DLD1 (cell line): ENCODE results near the gene IL18R1.

Experiments
- in situ Hi-C: cut with HindIII; loops from 2 replicates; pipeline ENCODE4 v1.10.0; 2017; ENCODE audit warnings: low sequenced_read_pairs

The IL18R1 gene

DNA sequence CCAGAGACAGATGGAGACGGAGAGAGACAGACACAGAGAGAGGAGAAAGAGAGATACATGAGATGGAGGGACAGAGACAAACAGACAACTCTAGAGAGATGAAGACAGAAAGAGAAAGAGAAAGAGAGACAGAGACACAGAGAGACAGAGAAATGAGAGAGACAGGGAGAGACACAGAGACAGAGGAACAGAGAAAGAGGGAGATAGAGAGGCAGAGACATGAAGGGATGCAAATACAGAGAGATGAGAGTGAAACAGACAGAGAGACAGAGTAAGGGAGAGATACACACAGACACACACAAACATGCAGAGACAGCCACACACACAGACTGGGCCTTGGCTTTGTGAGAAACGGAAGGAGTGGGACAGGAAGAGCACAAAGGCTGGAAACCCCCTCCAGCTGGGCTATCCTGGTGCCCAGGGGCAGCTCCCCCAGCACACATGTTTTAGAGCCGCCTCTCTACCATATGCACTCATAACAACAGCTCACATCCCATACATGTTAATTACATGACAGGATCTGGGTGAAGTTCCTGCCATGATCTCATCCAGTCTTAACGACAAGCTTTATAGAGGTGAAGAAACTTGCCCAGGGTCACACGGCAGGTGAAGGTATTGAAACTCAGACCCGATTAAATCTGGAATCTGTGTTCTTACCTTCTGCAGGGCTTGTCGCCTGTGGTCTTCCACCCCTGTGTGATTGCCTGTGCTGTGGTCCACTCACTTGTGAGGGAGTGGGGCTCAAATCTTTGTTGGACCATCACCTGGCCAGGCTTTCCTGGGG, 32.4 kb downstream of the IL18R1 start:
- in situ Hi-C loops = no loop called here

- in situ Hi-C loops = no loop called here
Measured at GRCh38 chr2:102391565-102391964, 36.0 kb downstream of the IL18R1 start.

- in situ Hi-C loops = no loop called here
Measured at GRCh38 chr2:102392096-102392495, 36.5 kb downstream of the IL18R1 start.

GRCh38 chr2:102392942-102393341, 37.3 kb downstream of the IL18R1 start:
- in situ Hi-C loops = no loop called here

DNA sequence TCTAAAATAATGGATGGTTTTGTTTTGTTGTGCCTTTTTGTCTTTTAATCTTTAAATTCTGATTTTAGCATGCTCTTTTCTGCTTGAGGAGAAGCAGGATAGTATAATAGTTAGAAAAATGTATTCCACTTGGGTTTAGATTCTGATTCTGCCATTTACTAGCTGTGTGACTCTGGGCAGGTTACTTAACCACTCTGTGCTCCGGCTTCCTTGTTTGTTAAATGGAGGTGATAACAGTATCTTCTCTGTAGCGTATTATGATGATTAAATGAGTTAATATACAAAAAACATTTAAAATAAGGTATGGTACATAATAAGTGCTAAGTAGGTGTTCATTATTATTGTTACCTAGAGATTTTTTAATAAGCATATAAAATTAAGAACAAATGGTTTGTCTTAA, 40.4 kb downstream of the IL18R1 start:
- in situ Hi-C loops = no loop called here

GRCh38 chr2:102397209-102397608, 41.6 kb downstream of the IL18R1 start:
- in situ Hi-C loops = no loop called here

DNA sequence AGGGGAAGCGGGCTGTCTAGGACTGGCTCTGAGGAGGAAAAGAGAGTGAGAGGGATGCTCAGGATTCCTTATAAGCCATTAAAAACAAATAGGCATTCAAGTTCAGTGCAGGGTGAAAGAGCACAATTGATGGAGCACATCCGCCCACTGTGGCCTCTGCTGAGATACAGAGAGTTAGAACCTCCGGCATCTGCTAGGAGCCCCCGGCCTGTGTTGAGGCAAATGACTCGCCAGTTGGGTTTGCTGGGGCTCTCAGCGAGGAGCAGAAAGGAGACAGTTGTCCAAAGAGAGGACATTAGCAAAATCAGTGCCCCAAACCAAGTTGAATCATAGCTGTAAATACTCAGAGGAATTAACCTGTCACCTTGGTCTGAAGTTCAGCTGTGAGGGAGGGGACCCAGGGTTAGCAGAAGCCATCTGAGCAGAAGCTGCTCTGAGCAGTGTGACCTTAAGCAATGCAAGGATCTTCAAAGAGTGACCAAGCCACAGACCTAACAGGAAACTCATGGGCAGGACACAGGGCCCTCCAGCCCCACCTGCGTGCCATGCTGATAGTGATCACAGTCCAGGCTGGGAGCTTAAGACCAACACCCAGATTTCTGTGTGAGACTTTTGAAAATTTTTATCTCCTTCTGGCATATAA, 44.0 kb downstream of the IL18R1 start:
- in situ Hi-C loops = no loop called here

DNA sequence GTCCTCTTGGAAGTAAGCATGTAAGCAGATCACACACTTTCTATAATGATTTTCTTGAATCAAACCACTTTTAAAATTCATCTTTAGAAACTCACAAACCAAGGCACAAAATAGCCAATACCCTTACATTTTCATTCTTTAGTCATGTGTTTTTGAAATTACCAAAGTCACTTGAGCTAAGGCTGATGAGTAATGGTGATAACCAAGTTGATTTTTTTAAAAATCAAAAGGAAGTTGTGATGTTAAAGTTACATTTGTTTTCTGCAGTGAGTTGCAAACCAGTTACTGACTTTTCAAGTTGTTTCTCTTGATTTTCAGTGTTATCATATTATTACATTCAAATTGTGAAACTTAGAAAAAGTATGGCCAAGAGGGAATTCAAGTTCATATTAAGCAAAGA, 45.9 kb downstream of the IL18R1 start:
- in situ Hi-C loops = no loop called here

DNA sequence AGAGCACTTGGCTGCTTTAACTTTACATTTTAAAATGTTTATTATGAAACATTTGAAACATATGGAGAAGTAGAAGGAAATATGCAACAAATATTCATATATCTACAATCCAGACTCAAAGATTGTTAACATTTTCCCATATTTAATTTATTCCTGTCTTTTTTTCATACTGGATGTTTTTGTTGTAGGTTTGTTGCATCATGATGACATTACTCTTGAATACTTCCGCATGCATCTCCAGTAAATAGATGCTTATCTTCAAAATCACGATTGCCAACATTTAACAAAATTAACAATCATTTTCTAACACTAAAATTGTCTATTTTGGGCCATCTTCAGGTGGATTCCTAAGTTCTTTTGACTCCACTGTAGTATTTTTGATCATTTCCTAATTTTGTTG, 46.3 kb downstream of the IL18R1 start:
- in situ Hi-C loops = no loop called here

GRCh38 chr2:102410952-102411351, 55.4 kb downstream of the IL18R1 start:
- in situ Hi-C loops = no loop called here

DNA sequence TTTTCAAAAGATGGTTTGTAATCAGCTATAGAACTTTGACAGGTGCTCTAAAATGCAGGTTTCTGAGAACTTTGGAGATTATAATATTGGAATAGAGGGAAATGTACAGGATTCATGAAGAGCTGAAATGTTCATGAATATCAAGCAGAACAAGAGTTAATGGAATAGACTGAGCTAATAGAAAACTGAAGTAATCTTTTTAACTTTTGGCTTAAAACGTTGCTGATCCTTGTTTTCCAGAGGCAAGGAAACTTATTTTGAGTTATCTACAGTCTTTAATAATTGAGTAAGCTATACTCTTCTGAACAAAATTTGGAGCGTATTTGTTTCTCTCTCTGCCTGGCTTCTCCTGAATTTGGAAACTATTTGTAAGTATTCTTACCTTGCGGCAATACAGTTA, 56.6 kb downstream of the IL18R1 start:
- in situ Hi-C loops = no loop called here

GRCh38 chr2:102417946-102418345, 62.4 kb downstream of the IL18R1 start:
- in situ Hi-C loops = no loop called here

GRCh38 chr2:102418421-102418961, 62.9 kb downstream of the IL18R1 start:
- in situ Hi-C loops = no loop called here

- in situ Hi-C loops = no loop called here
Measured at GRCh38 chr2:102420290-102420689, 64.7 kb downstream of the IL18R1 start.

- in situ Hi-C loops = no loop called here
Measured at GRCh38 chr2:102421890-102422759, 66.5 kb downstream of the IL18R1 start.

DNA sequence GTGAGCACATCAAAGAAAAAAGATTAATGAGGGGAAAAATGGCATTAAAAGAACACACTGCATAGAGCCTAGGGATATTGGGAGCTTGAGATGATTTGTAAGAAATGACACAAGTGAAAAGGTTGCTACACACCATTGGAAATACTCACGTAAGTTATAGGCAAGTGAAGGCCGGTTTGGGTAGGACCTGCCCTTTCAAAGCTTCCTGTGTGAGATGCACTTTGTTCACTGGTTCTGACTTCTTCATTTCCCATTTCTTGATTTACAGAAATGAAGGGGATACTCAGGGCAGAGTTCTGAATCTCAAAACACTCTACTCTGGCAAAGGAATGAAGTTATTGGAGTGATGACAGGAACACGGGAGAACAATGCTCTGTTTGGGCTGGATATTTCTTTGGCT, 67.3 kb downstream of the IL18R1 start, which contains the start of gene IL18RAP:
IL18RAP (plus strand) TSS at position 251 of the 400 bp plus-strand sequence; CDS start at position 369, 118 bp downstream.
- in situ Hi-C loops = no loop called here

DNA sequence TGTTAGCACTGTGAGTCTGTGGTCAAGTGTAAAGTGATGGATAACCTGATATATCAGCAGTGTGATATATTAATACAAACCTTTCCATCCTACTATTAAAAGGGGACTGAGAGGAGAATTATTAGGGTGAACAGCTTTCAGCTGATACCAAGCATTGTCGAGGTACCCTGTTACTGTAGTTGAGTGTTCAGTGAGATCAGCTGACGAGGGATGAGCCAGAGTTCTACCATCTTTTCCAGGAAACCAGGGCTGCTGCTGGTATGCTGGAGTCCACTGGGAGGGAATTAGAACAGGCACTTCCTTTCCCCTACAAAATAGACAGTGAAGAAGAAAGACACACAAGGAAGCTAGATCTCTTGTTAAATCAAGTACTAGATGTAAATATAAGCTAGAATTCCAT, 67.8 kb downstream of the IL18R1 start:
- in situ Hi-C loops = no loop called here

DNA sequence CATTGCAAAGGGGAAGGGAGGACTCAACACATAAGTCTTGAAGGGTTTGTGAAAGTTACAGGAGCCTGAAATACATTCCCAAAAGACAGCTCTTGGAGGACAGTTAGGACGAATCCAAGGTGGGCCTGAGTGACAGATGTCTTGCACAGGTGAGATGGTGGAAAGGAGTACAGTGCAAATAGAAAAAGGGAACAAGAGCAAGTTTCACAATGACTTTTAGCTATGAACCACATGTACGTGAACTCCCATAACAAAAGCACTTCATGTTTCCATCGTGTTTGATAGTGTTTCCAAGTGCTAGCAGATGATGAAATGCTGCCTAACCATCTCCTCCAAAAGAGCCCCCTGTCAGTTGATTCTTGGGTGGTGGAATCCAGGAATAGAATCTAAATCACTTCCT, 69.2 kb downstream of the IL18R1 start:
- in situ Hi-C loops = no loop called here

DNA sequence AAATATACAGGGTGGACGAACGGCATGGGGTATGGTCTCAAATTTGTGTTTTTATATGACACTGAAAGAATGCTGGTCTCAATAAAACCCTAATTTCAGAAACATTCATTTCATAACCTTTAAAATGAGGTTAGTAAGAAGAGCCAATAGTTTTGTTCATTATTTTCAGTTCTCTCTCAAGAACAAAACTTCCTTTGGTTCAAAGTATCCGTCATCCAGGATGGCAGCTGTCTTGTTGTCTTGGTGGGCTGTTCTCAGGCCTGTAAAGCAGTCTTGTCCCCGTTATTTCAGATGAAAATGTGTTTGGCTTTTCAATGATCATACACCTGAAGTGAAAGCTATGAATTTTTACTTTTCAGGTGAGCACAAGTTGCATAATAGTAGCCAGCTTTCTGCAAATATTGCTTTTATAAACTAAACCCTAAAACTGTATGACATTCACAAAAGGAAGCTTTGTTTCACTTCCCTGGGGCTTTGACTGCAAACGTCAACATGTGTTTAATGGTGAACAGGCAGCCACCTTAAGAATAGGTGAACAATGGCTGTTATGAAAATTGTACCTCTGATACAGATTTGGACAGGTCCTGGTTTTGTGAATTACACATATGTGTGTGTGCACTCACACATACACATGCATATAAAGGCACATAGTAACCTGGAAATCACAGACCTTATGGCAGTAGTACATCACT, 70.0 kb downstream of the IL18R1 start:
- in situ Hi-C loops = no loop called here

DNA sequence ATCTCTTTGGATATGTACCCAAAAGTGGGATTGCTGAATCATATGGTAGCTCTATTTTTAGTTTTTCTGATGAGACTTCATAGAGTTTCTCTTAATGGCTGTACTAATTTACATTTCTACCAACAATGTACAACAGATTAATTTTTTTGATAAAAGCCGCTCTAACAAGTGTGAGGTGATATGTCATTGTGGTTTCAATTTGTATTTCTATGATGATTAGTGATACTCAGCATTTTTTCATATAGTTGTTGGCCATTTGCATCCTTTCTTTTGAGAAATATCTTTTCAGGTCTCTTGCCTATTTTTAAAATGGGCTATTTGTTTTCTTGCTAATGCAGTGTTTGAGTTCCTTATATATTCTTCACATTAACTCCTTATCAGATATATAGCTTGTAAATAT, 71.7 kb downstream of the IL18R1 start:
- in situ Hi-C loops = no loop called here

- in situ Hi-C loops = no loop called here
Measured at GRCh38 chr2:102428573-102428972, 73.0 kb downstream of the IL18R1 start.
